GM19397 (cell line): ENCODE measurements around the gene STON2.
"Not testable (repeated sequence)": the region's sequence is repeated elsewhere in the genome, so short reads cannot be mapped to it uniquely, and the experiment has no call there.

Experiments
- ATAC-seq: cut with Tn5 transposase; IDR thresholded peaks from one replicate; pipeline ENCODE4 v1.9.1; 2021; ENCODE audit warnings: mild to moderate bottlenecking, moderate library complexity; ENCODE audit not compliant: unreplicated experiment

STON2 gene

GRCh38 chr14:81272317-81272716 is 127.8 kb downstream of the STON2 start:
- ATAC-seq, result no peak

- ATAC-seq, result no peak
These were observed 130.1 kb downstream of the STON2 start for GRCh38 chr14:81269979-81270375.

- ATAC-seq, result peak; percentile 59
These were observed 130.8 kb downstream of the STON2 start for GRCh38 chr14:81269100-81269978.

GRCh38 chr14:81268016-81268416 is 132.1 kb downstream of the STON2 start:
- ATAC-seq, result no peak

- no peak for ATAC-seq
These were observed 134.4 kb downstream of the STON2 start for GRCh38 chr14:81265636-81266169.

GRCh38 chr14:81264671-81265070 is 135.5 kb downstream of the STON2 start:
- ATAC-seq, result no peak

GRCh38 chr14:81263777-81264410 is 136.2 kb downstream of the STON2 start:
- no peak for ATAC-seq

- ATAC-seq, result no peak
These were observed 138.9 kb downstream of the STON2 start for GRCh38 chr14:81261176-81261575.

- ATAC-seq, result no peak
These were observed 139.4 kb downstream of the STON2 start for GRCh38 chr14:81260732-81261131.

GRCh38 chr14:81256289-81256960 is 143.7 kb downstream of the STON2 start:
- no peak for ATAC-seq

GRCh38 chr14:81252278-81252677 is 147.8 kb downstream of the STON2 start:
- ATAC-seq, result no peak

- ATAC-seq, result no peak
These were observed 152.8 kb downstream of the STON2 start for GRCh38 chr14:81247271-81247766.

- no peak for ATAC-seq
These were observed 153.5 kb downstream of the STON2 start for GRCh38 chr14:81246461-81247270.

- no peak for ATAC-seq
These were observed 154.4 kb downstream of the STON2 start for GRCh38 chr14:81245771-81246170.

- not testable (repeated sequence) for ATAC-seq
These were observed 155.7 kb downstream of the STON2 start for GRCh38 chr14:81244431-81244830.

GRCh38 chr14:81243499-81243898 is 156.6 kb downstream of the STON2 start:
- no peak for ATAC-seq

- not testable (repeated sequence) for ATAC-seq
These were observed 163.3 kb downstream of the STON2 start for GRCh38 chr14:81236849-81237248.

GRCh38 chr14:81236138-81236537 is 164.0 kb downstream of the STON2 start:
- no peak for ATAC-seq

GRCh38 chr14:81235096-81235495 is 165.0 kb downstream of the STON2 start:
- no peak for ATAC-seq

- no peak for ATAC-seq
These were observed 165.8 kb downstream of the STON2 start for GRCh38 chr14:81234278-81234677.
